Measurements from ENCODE around the gene SPATA2. TPM values are rescaled to one million over a fixed set of nuclear protein-coding genes. Genes with fewer than 3 reads are reported as not detected.

Gene SPATA2
- total RNA-seq, 1 donor from 2014 or later = 8.0 TPM

GRCh38 chr20:49886571-49887213, 28.6 kb downstream of the SPATA2 start:
- DNase-seq (ENCODE audit: low spot score in 2 of 2, unreplicated experiment in 2 of 2) = no peak
- no peak for TF ChIP-seq CTCF (IDR thresholded peaks at IDR 0.05; ENCODE audit: unreplicated experiment)
- H3K9me3 Mint-ChIP-seq = no peaks in the 10 kb centered on the region
- no peak overlapping the region for H3K27ac Mint-ChIP-seq
- peaks cover 24% of the 10 kb centered on the region for H3K4me1 Mint-ChIP-seq
- peaks cover 18% of the 10 kb centered on the region for H3K36me3 Mint-ChIP-seq
- H3K27me3 Mint-ChIP-seq (ENCODE audit: low read depth) = no peaks in the 10 kb centered on the region
- no peak overlapping the region for H3K4me3 Mint-ChIP-seq

DNA sequence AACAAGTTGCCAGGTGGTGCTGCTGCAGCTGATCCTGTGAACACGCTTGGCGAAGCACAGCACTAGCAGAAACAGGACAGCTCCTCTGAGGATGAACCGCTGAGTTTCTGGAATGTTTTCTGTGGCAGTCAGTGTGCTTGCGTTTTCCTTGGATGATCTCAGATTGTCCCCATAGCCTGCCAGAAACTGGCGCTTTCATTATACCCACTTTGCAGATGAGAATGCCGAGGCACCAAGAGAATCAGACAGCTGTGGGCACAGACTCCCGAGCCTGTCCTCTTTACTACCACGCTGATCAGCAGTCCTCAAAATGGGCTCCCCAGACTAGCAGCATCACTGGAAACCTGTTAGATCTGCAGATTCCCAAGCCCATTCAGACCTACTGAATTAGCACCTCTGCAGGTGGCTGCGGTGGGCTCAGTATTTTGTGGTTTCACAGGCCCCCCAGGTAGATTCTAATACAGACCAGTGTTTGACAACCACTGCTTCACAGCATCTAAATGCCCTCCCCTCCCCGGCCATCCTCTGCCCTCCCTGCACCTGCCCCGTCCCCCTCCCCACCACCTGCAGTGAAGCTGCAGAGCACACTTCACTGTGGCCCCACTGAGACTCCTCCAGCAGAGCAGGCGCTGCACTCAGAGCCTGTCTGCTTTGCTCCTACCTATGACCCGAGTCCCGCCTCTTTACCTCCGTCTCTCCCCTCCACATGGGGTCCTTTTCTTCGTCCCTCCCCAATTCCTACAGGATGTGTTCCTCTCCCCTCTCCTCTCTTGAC, 29.6 kb downstream of the SPATA2 start:
- DNase-seq (ENCODE audit: low spot score in 2 of 2, unreplicated experiment in 2 of 2) = no peak
- TF ChIP-seq CTCF (IDR thresholded peaks at IDR 0.05; ENCODE audit: unreplicated experiment) = no peak
- Mint-ChIP-seq H3K4me1 (peaks cover 16% of the 10 kb centered on the region), H3K27me3 (ENCODE audit: low read depth) (no peaks in the 10 kb centered on the region), H3K4me3 (no peak overlapping the region), H3K27ac (no peak overlapping the region), H3K36me3 (peaks cover 18% of the 10 kb centered on the region), H3K9me3 (no peaks in the 10 kb centered on the region)

GRCh38 chr20:49883246-49883802, 32.0 kb downstream of the SPATA2 start:
- Mint-ChIP-seq H3K27ac (no peak overlapping the region), H3K36me3 (peaks cover 18% of the 10 kb centered on the region), H3K9me3 (no peaks in the 10 kb centered on the region), H3K4me3 (no peak overlapping the region), H3K4me1 (peaks cover 2% of the 10 kb centered on the region), H3K27me3 (ENCODE audit: low read depth) (no peaks in the 10 kb centered on the region)
- DNase-seq (ENCODE audit: low spot score in 2 of 2, unreplicated experiment in 2 of 2) = no peak
- no peak for TF ChIP-seq CTCF (IDR thresholded peaks at IDR 0.05; ENCODE audit: unreplicated experiment)

GRCh38 chr20:49882171-49882970, 33.0 kb downstream of the SPATA2 start:
- no peak for TF ChIP-seq CTCF (IDR thresholded peaks at IDR 0.05; ENCODE audit: unreplicated experiment)
- Mint-ChIP-seq H3K4me1 (no peaks in the 10 kb centered on the region), H3K27me3 (ENCODE audit: low read depth) (no peaks in the 10 kb centered on the region), H3K9me3 (no peaks in the 10 kb centered on the region), H3K27ac (no peak overlapping the region), H3K4me3 (no peak overlapping the region), H3K36me3 (peaks cover 16% of the 10 kb centered on the region)
- no peak for DNase-seq (ENCODE audit: low spot score in 2 of 2, unreplicated experiment in 2 of 2)

- no peaks in the 10 kb centered on the region for H3K9me3 Mint-ChIP-seq
- no peaks in the 10 kb centered on the region for H3K4me1 Mint-ChIP-seq
- no peak for TF ChIP-seq CTCF (IDR thresholded peaks at IDR 0.05; ENCODE audit: unreplicated experiment)
- H3K36me3 Mint-ChIP-seq = peaks cover 11% of the 10 kb centered on the region
- H3K27ac Mint-ChIP-seq = no peak overlapping the region
- no peak for DNase-seq (ENCODE audit: low spot score in 2 of 2, unreplicated experiment in 2 of 2)
- no peak overlapping the region for H3K4me3 Mint-ChIP-seq
- H3K27me3 Mint-ChIP-seq (ENCODE audit: low read depth) = no peaks in the 10 kb centered on the region
Observed at GRCh38 chr20:49880724-49881445, 34.4 kb downstream of the SPATA2 start.
